Measurements from ENCODE around the gene FRMD3. TPM values are rescaled to one million over a fixed set of nuclear protein-coding genes. Genes with fewer than 3 reads are reported as not detected.

FRMD3 gene
- 1.0 and 3.5 TPM in 2 replicates for total RNA-seq

- peak; percentile 36 for DNase-seq (ENCODE audit: low read depth)
These were observed at the start of gene FRMD3 for GRCh38 chr9:83538172-83538889. Gene FRMD3, minus strand, starts transcription at chr9:83538401. Its CDS starts 170 bp downstream, at chr9:83538231.

GRCh38 chr9:83584995-83585394 is 46.8 kb upstream of the FRMD3 start:
- DNase-seq (ENCODE audit: low read depth), result no peak

- peak; percentile 61 for DNase-seq (ENCODE audit: low read depth)
These were observed 45.2 kb upstream of the FRMD3 start for GRCh38 chr9:83583151-83584014.

- peak; percentile 88 for DNase-seq (ENCODE audit: low read depth)
These were observed 43.8 kb upstream of the FRMD3 start for GRCh38 chr9:83582029-83582428.

- no peak for DNase-seq (ENCODE audit: low read depth)
These were observed 36.3 kb upstream of the FRMD3 start for GRCh38 chr9:83574482-83574881.

- DNase-seq (ENCODE audit: low read depth), result peak; percentile 80
These were observed 34.3 kb upstream of the FRMD3 start for GRCh38 chr9:83572524-83572923.

GRCh38 chr9:83570359-83570758 is 32.2 kb upstream of the FRMD3 start:
- peak; percentile 46 for DNase-seq (ENCODE audit: low read depth)

- no peak for DNase-seq (ENCODE audit: low read depth)
These were observed 31.1 kb upstream of the FRMD3 start for GRCh38 chr9:83569326-83569725.

- no peak for DNase-seq (ENCODE audit: low read depth)
These were observed 25.2 kb upstream of the FRMD3 start for GRCh38 chr9:83563360-83563759.

- no peak for DNase-seq (ENCODE audit: low read depth)
These were observed 22.1 kb upstream of the FRMD3 start for GRCh38 chr9:83560169-83560826.

GRCh38 chr9:83557771-83558170 is 19.6 kb upstream of the FRMD3 start:
- no peak for DNase-seq (ENCODE audit: low read depth)

- no peak for DNase-seq (ENCODE audit: low read depth)
These were observed 19.1 kb upstream of the FRMD3 start for GRCh38 chr9:83557317-83557716.

GRCh38 chr9:83554278-83554677 is 16.1 kb upstream of the FRMD3 start:
- DNase-seq (ENCODE audit: low read depth), result peak; percentile 26

GRCh38 chr9:83544002-83544698 is 5.9 kb upstream of the FRMD3 start:
- peak; percentile 83 for DNase-seq (ENCODE audit: low read depth)

- no peak for DNase-seq (ENCODE audit: low read depth)
These were observed 663 bp upstream of the FRMD3 start for GRCh38 chr9:83538890-83539238.

GRCh38 chr9:83537331-83538171 is 650 bp downstream of the FRMD3 start:
- DNase-seq (ENCODE audit: low read depth), result no peak

- no peak for DNase-seq (ENCODE audit: low read depth)
These were observed 1.9 kb downstream of the FRMD3 start for GRCh38 chr9:83536332-83536731.

GRCh38 chr9:83535736-83536135 is 2.5 kb downstream of the FRMD3 start:
- DNase-seq (ENCODE audit: low read depth), result no peak

GRCh38 chr9:83533296-83533695 is 4.9 kb downstream of the FRMD3 start:
- no peak for DNase-seq (ENCODE audit: low read depth)

GRCh38 chr9:83526901-83527300 is 11.3 kb downstream of the FRMD3 start:
- peak; percentile 16 for DNase-seq (ENCODE audit: low read depth)

GRCh38 chr9:83526211-83526610 is 12.0 kb downstream of the FRMD3 start:
- peak; percentile 16 for DNase-seq (ENCODE audit: low read depth)
